Measurements from ENCODE around the gene MDC1. TPM values are rescaled to one million over a fixed set of nuclear protein-coding genes. Genes with fewer than 3 reads are reported as not detected.

MDC1 gene
- total RNA-seq, 1 donor from 2014 or later, result 14.7 TPM

- Histone ChIP-seq H3K27me3 (ENCODE audit: control insufficient read depth, insufficient read depth, low read length) (no peaks in the 10 kb centered on the region), H3K36me3 (ENCODE audit: control insufficient read depth, insufficient read depth, low read length) (peaks cover 1% of the 10 kb centered on the region), H3K4me3 (ENCODE audit: low read depth, low read length) (no peak overlapping the region)
- TF ChIP-seq, protein P1, sequence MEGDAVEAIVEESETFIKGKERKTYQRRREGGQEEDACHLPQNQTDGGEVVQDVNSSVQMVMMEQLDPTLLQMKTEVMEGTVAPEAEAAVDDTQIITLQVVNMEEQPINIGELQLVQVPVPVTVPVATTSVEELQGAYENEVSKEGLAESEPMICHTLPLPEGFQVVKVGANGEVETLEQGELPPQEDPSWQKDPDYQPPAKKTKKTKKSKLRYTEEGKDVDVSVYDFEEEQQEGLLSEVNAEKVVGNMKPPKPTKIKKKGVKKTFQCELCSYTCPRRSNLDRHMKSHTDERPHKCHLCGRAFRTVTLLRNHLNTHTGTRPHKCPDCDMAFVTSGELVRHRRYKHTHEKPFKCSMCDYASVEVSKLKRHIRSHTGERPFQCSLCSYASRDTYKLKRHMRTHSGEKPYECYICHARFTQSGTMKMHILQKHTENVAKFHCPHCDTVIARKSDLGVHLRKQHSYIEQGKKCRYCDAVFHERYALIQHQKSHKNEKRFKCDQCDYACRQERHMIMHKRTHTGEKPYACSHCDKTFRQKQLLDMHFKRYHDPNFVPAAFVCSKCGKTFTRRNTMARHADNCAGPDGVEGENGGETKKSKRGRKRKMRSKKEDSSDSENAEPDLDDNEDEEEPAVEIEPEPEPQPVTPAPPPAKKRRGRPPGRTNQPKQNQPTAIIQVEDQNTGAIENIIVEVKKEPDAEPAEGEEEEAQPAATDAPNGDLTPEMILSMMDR (IDR thresholded peaks at IDR 0.05; ENCODE audit: insufficient read depth, low read length, poor library complexity, severe bottlenecking), result no peak
- no peak for DNase-seq (ENCODE audit: low read depth)
These were observed 27.8 kb downstream of the MDC1 start for GRCh38 chr6:30689022-30689865.

GRCh38 chr6:30688569-30688968 is 28.5 kb downstream of the MDC1 start:
- Histone ChIP-seq H3K4me3 (ENCODE audit: low read depth, low read length) (peak overlapping the region; percentile 85), H3K36me3 (ENCODE audit: control insufficient read depth, insufficient read depth, low read length) (peaks cover 1% of the 10 kb centered on the region), H3K27me3 (ENCODE audit: control insufficient read depth, insufficient read depth, low read length) (no peaks in the 10 kb centered on the region)
- no peak for DNase-seq (ENCODE audit: low read depth)
- TF ChIP-seq, protein P1 (IDR thresholded peaks at IDR 0.05; ENCODE audit: insufficient read depth, low read length, poor library complexity, severe bottlenecking), result no peak

DNA sequence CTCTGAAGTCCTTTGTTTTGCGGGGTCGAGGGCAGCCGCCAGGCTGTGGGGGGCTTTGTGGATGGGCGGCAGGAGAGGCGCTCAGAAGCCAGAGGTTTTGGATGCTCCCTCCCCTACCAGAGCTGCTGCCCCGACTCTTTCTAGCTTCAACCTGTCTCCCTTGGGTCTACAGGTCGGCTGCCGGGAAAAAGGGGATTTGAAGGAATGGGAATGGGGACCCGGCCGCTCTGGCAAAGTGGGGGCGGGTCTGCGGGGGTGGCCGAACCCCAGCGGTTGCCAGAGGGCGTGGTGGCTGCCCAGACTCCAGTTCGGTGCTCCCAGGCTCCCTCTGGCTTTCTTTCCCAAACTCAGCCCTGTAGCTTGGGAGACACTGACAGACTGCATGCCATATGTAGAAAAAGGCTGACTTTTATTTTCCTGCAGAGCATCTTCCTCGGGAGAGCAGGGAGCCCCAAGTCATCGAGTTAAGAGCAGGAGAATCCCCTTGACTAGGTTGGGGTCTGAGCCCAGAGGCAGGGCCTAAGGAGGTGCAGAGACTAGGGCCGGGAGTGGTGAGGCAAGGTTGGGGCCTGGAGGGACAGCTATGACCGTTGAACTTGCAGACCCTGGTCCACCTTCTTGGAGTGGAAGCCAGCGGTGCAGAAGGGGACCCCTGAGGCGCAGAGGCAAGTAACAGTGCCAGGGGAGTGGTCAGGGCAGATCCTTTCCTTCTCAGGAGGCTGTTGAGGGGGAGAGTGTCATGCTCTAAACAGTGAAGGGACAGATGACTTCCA is 29.2 kb downstream of the MDC1 start:
- no peaks in the 10 kb centered on the region for H3K27me3 ChIP-seq (ENCODE audit: control insufficient read depth, insufficient read depth, low read length)
- H3K36me3 ChIP-seq (ENCODE audit: control insufficient read depth, insufficient read depth, low read length), result peaks cover 1% of the 10 kb centered on the region
- TF ChIP-seq, protein P1 (IDR thresholded peaks at IDR 0.05; ENCODE audit: insufficient read depth, low read length, poor library complexity, severe bottlenecking), result peak; percentile 23
- peak overlapping the region; percentile 85 for H3K4me3 ChIP-seq (ENCODE audit: low read depth, low read length)
- DNase-seq (ENCODE audit: low read depth), result no peak

GRCh38 chr6:30686908-30687658 is 30.0 kb downstream of the MDC1 start:
- TF ChIP-seq, protein P1 (IDR thresholded peaks at IDR 0.05; ENCODE audit: insufficient read depth, low read length, poor library complexity, severe bottlenecking), result no peak
- no peaks in the 10 kb centered on the region for H3K27me3 ChIP-seq (ENCODE audit: control insufficient read depth, insufficient read depth, low read length)
- DNase-seq (ENCODE audit: low read depth), result peak; percentile 86
- peaks cover 1% of the 10 kb centered on the region for H3K36me3 ChIP-seq (ENCODE audit: control insufficient read depth, insufficient read depth, low read length)
- peak overlapping the region; percentile 85 for H3K4me3 ChIP-seq (ENCODE audit: low read depth, low read length)

- TF ChIP-seq, protein P1 (IDR thresholded peaks at IDR 0.05; ENCODE audit: insufficient read depth, low read length, poor library complexity, severe bottlenecking), result no peak
- H3K4me3 ChIP-seq (ENCODE audit: low read depth, low read length), result peak within 1 kb of the TSS; percentile 85
- DNase-seq (ENCODE audit: low read depth), result no peak
These were observed 30.8 kb downstream of the MDC1 start, which contains the start of gene PPP1R18 for GRCh38 chr6:30686009-30686907. Gene PPP1R18, minus strand, starts transcription at chr6:30686645. Its CDS starts 627 bp downstream, at chr6:30686018.

More at GRCh38 chr6:30686009-30686907, 30.8 kb downstream of the MDC1 start, which contains the start of gene PPP1R18:
- H3K36me3 ChIP-seq (ENCODE audit: control insufficient read depth, insufficient read depth, low read length), result peaks cover 1% of the 10 kb centered on the region
- H3K27me3 ChIP-seq (ENCODE audit: control insufficient read depth, insufficient read depth, low read length), result no peaks in the 10 kb centered on the region

All from kidney epithelial cell (primary cell).